HG03159 (cell line): ENCODE measurements around the gene SLC44A3.
A peak's percentile ranks its signal among the peaks of the same experiment; 100 is the strongest.

Source experiments
- ATAC-seq: cut with Tn5 transposase; IDR thresholded peaks from one replicate; pipeline ENCODE4 v1.9.1; 2021; ENCODE audit warnings: mild to moderate bottlenecking, moderate library complexity; ENCODE audit not compliant: unreplicated experiment

SLC44A3 gene

GRCh38 chr1:94905207-94905606 lies 85.0 kb downstream of the SLC44A3 start:
- no peak for ATAC-seq

GRCh38 chr1:94906382-94906781 lies 86.2 kb downstream of the SLC44A3 start:
- no peak for ATAC-seq

GRCh38 chr1:94907136-94907535 lies 87.0 kb downstream of the SLC44A3 start:
- no peak for ATAC-seq

- no peak for ATAC-seq
Observed at GRCh38 chr1:94908190-94908589, 88.0 kb downstream of the SLC44A3 start.

- no peak for ATAC-seq
Observed at GRCh38 chr1:94908965-94909364, 88.8 kb downstream of the SLC44A3 start.

GRCh38 chr1:94909486-94909885 lies 89.3 kb downstream of the SLC44A3 start:
- ATAC-seq: no peak

- ATAC-seq: no peak
Observed at GRCh38 chr1:94912263-94913184, 92.4 kb downstream of the SLC44A3 start.

- no peak for ATAC-seq
Observed at GRCh38 chr1:94917251-94917650, 97.1 kb downstream of the SLC44A3 start.

GRCh38 chr1:94919241-94920030 lies 99.3 kb downstream of the SLC44A3 start:
- no peak for ATAC-seq

GRCh38 chr1:94920061-94920460 lies 99.9 kb downstream of the SLC44A3 start:
- no peak for ATAC-seq

- ATAC-seq: no peak
Observed at GRCh38 chr1:94921977-94922376, 101.8 kb downstream of the SLC44A3 start.

- no peak for ATAC-seq
Observed at GRCh38 chr1:94922761-94923331, 102.7 kb downstream of the SLC44A3 start.

GRCh38 chr1:94925004-94925403 lies 104.8 kb downstream of the SLC44A3 start:
- ATAC-seq: no peak

GRCh38 chr1:94925561-94926125 lies 105.5 kb downstream of the SLC44A3 start:
- no peak for ATAC-seq

- ATAC-seq: peak; percentile 28
Observed at GRCh38 chr1:94926126-94926914, 106.2 kb downstream of the SLC44A3 start.

- peak; percentile 83 for ATAC-seq
Observed at GRCh38 chr1:94926915-94927404, 106.8 kb downstream of the SLC44A3 start, which contains the start of gene CNN3. Gene CNN3 (minus strand): TSS chr1:94927110. CDS start chr1:94926894, 216 bp downstream.

- ATAC-seq: peak; percentile 26
Observed at GRCh38 chr1:94927405-94928175, 107.4 kb downstream of the SLC44A3 start.

GRCh38 chr1:94928293-94928939 lies 108.3 kb downstream of the SLC44A3 start:
- no peak for ATAC-seq
